Measurements from ENCODE around the gene CEP128.

Gene CEP128

GRCh38 chr14:80867091-80867490 is 74.4 kb downstream of the CEP128 start:
- TF ChIP-seq CTCF (IDR thresholded peaks at IDR 0.05; ENCODE audit: low read depth, low read length, missing control alignments), result no peak
- no peak for DNase-seq (ENCODE audit: low read depth)
- H3K4me3 ChIP-seq (ENCODE audit: low read depth, low read length), result no peak overlapping the region

GRCh38 chr14:80865565-80865964 is 76.0 kb downstream of the CEP128 start:
- no peak for DNase-seq (ENCODE audit: low read depth)
- H3K4me3 ChIP-seq (ENCODE audit: low read depth, low read length), result no peak overlapping the region
- TF ChIP-seq CTCF (IDR thresholded peaks at IDR 0.05; ENCODE audit: low read depth, low read length, missing control alignments), result no peak

GRCh38 chr14:80862983-80863382 is 78.6 kb downstream of the CEP128 start:
- no peak overlapping the region for H3K4me3 ChIP-seq (ENCODE audit: low read depth, low read length)
- no peak for TF ChIP-seq CTCF (IDR thresholded peaks at IDR 0.05; ENCODE audit: low read depth, low read length, missing control alignments)
- no peak for DNase-seq (ENCODE audit: low read depth)

GRCh38 chr14:80862541-80862940 is 79.0 kb downstream of the CEP128 start:
- no peak for TF ChIP-seq CTCF (IDR thresholded peaks at IDR 0.05; ENCODE audit: low read depth, low read length, missing control alignments)
- no peak overlapping the region for H3K4me3 ChIP-seq (ENCODE audit: low read depth, low read length)
- DNase-seq (ENCODE audit: low read depth), result no peak

GRCh38 chr14:80850197-80850814 is 91.2 kb downstream of the CEP128 start:
- DNase-seq (ENCODE audit: low read depth), result no peak
- no peak overlapping the region for H3K4me3 ChIP-seq (ENCODE audit: low read depth, low read length)
- peak; percentile 37 for TF ChIP-seq CTCF (IDR thresholded peaks at IDR 0.05; ENCODE audit: low read depth, low read length, missing control alignments)

GRCh38 chr14:80847070-80847469 is 94.5 kb downstream of the CEP128 start:
- H3K4me3 ChIP-seq (ENCODE audit: low read depth, low read length), result no peak overlapping the region
- no peak for DNase-seq (ENCODE audit: low read depth)
- TF ChIP-seq CTCF (IDR thresholded peaks at IDR 0.05; ENCODE audit: low read depth, low read length, missing control alignments), result no peak

- DNase-seq (ENCODE audit: low read depth), result no peak
- no peak for TF ChIP-seq CTCF (IDR thresholded peaks at IDR 0.05; ENCODE audit: low read depth, low read length, missing control alignments)
- no peak overlapping the region for H3K4me3 ChIP-seq (ENCODE audit: low read depth, low read length)
These were observed 95.7 kb downstream of the CEP128 start for GRCh38 chr14:80845856-80846255.
